Muscle of leg (tissue), 11 donors: ENCODE results near the gene ANXA2. TPM values are rescaled to one million over a fixed set of nuclear protein-coding genes. Genes with fewer than 3 reads are reported as not detected.
"Not testable (repeated sequence)": the region's sequence is repeated elsewhere in the genome, so short reads cannot be mapped to it uniquely, and the experiment has no call there.

Source experiments
- DNase-seq: peaks from one replicate; pipeline ENCODE4 v3.0.0; 2013
- H3K27ac ChIP-seq: one replicate; pipeline ENCODE4 v1.5.1; 2013; ENCODE audit warnings: mild to moderate bottlenecking, low read length, control low read depth
- H3K27me3 ChIP-seq: one replicate; pipeline ENCODE4 v1.6.1; 2013; ENCODE audit warnings: low read length; ENCODE audit not compliant: control insufficient read depth, insufficient read depth
- H3K36me3 ChIP-seq: one replicate; pipeline ENCODE4 v1.6.1; 2013; ENCODE audit warnings: low read length; ENCODE audit not compliant: control insufficient read depth, insufficient read depth
- H3K4me1 ChIP-seq: one replicate; pipeline ENCODE4 v1.6.1; 2013; ENCODE audit warnings: low read length; ENCODE audit not compliant: control insufficient read depth, insufficient read depth
- H3K4me3 ChIP-seq: one replicate; pipeline ENCODE4 v1.5.1; 2013; ENCODE audit warnings: low read length, control low read depth
- H3K9me3 ChIP-seq: replicated peaks from 2 replicates; pipeline ENCODE4 v1.6.1; 2013; ENCODE audit warnings: low read depth, low read length; ENCODE audit not compliant: control insufficient read depth
- WGBS: methylation state at CpG from one replicate; pipeline ENCODE4 v1.1.5; 2013; ENCODE audit warnings: missing lambda C conversion rate; ENCODE audit not compliant: insufficient coverage; 5-methylcytosine and 5-hydroxymethylcytosine counted together
- polyA plus RNA-seq, 8 donors: library from polyadenylated mRNA; unstranded; fragments of 120-200 nt; gene quantifications; one replicate each; pipeline versions ENCODE4 v1.2.1 to v1.2.3, GENCODE V29; 2013; ENCODE audit warnings: inconsistent platforms in 1 of 8, low replicate concordance in 1 of 8; ENCODE audit not compliant: insufficient read length in 8 of 8, insufficient read depth in 1 of 8
- total RNA-seq: library from RNA; stranded (reverse); fragments of 120-200 nt; gene quantifications from one replicate; pipeline ENCODE4 v1.2.4, GENCODE V29; 2013

The ANXA2 gene
- total and polyA plus RNA-seq, 9 donors, result 410 to 789 (median 469) TPM

- Histone ChIP-seq H3K36me3 (no peaks in the 10 kb centered on the region), H3K27ac (no peak overlapping the region), H3K27me3 (no peaks in the 10 kb centered on the region), H3K4me3 (no peak overlapping the region), H3K9me3 (no peaks in the 10 kb centered on the region), H3K4me1 (peaks cover 8% of the 10 kb centered on the region)
- no peak for DNase-seq
- no CpG with 5 or more reads among the region's 3 CpGs for WGBS
Measured at GRCh38 chr15:60338810-60339209, 59.0 kb downstream of the ANXA2 start.

- no peak overlapping the region for H3K27ac ChIP-seq
- WGBS, result no CpG with 5 or more reads among the region's 4 CpGs
Measured at GRCh38 chr15:60337076-60337475, 60.7 kb downstream of the ANXA2 start.

GRCh38 chr15:60335296-60335695 is 62.5 kb downstream of the ANXA2 start:
- not testable (repeated sequence) for H3K27ac ChIP-seq, H3K4me3 ChIP-seq, H3K9me3 ChIP-seq, H3K27me3 ChIP-seq, H3K36me3 ChIP-seq, H3K4me1 ChIP-seq, DNase-seq
- WGBS, result 63% methylated on average over 2 of the region's 4 CpGs

More at GRCh38 chr15:60337076-60337475, 60.7 kb downstream of the ANXA2 start:
- Histone ChIP-seq H3K36me3 (no peaks in the 10 kb centered on the region), H3K4me3 (no peak overlapping the region), H3K4me1 (peaks cover 6% of the 10 kb centered on the region), H3K9me3 (no peaks in the 10 kb centered on the region), H3K27me3 (no peaks in the 10 kb centered on the region)
- DNase-seq, result no peak

GRCh38 chr15:60328852-60329443 is 68.8 kb downstream of the ANXA2 start:
- H3K27ac ChIP-seq, result no peak overlapping the region
- no CpG with 5 or more reads among the region's 7 CpGs for WGBS
- DNase-seq, result no peak
- no peaks in the 10 kb centered on the region for H3K9me3 ChIP-seq
- no peaks in the 10 kb centered on the region for H3K36me3 ChIP-seq
- H3K27me3 ChIP-seq, result peaks cover 22% of the 10 kb centered on the region
- no peak overlapping the region for H3K4me3 ChIP-seq
- H3K4me1 ChIP-seq, result no peaks in the 10 kb centered on the region

GRCh38 chr15:60326824-60327654 is 70.7 kb downstream of the ANXA2 start:
- WGBS, result no CpG with 5 or more reads among the region's 5 CpGs
- peaks cover 35% of the 10 kb centered on the region for H3K27me3 ChIP-seq

GRCh38 chr15:60326343-60326742 is 71.4 kb downstream of the ANXA2 start:
- H3K4me1 ChIP-seq, result no peaks in the 10 kb centered on the region
- no peaks in the 10 kb centered on the region for H3K36me3 ChIP-seq
- DNase-seq, result no peak
- H3K27ac ChIP-seq, result no peak overlapping the region
- H3K9me3 ChIP-seq, result no peaks in the 10 kb centered on the region
- H3K27me3 ChIP-seq, result peaks cover 38% of the 10 kb centered on the region
- no CpG with 5 or more reads among the region's 6 CpGs for WGBS
- H3K4me3 ChIP-seq, result no peak overlapping the region

More at GRCh38 chr15:60326824-60327654, 70.7 kb downstream of the ANXA2 start:
- Histone ChIP-seq H3K4me1 (no peaks in the 10 kb centered on the region), H3K9me3 (no peaks in the 10 kb centered on the region), H3K36me3 (no peaks in the 10 kb centered on the region), H3K27ac (no peak overlapping the region), H3K4me3 (no peak overlapping the region)
- DNase-seq, result peak; percentile 74

- Histone ChIP-seq H3K4me3 (no peak overlapping the region), H3K36me3 (no peaks in the 10 kb centered on the region), H3K9me3 (no peaks in the 10 kb centered on the region), H3K27ac (no peak overlapping the region), H3K27me3 (peaks cover 38% of the 10 kb centered on the region), H3K4me1 (no peaks in the 10 kb centered on the region)
- WGBS, result no CpG with 5 or more reads among the region's 6 CpGs
- DNase-seq, result no peak
Measured at GRCh38 chr15:60325905-60326304, 71.9 kb downstream of the ANXA2 start.

- H3K4me3 ChIP-seq, result no peak overlapping the region
- no peaks in the 10 kb centered on the region for H3K4me1 ChIP-seq
- no peak overlapping the region for H3K27ac ChIP-seq
- H3K9me3 ChIP-seq, result no peaks in the 10 kb centered on the region
- no peak for DNase-seq
- WGBS, result no CpG with 5 or more reads among the region's 10 CpGs
- H3K27me3 ChIP-seq, result peaks cover 42% of the 10 kb centered on the region
- no peaks in the 10 kb centered on the region for H3K36me3 ChIP-seq
Measured at GRCh38 chr15:60324706-60325438, 72.9 kb downstream of the ANXA2 start.

GRCh38 chr15:60323322-60323721 is 74.5 kb downstream of the ANXA2 start:
- Histone ChIP-seq H3K36me3 (no peaks in the 10 kb centered on the region), H3K4me3 (no peak overlapping the region), H3K27ac (no peak overlapping the region), H3K4me1 (no peaks in the 10 kb centered on the region), H3K27me3 (peaks cover 42% of the 10 kb centered on the region), H3K9me3 (no peaks in the 10 kb centered on the region)
- no peak for DNase-seq
- WGBS, result 33% methylated on average over 2 of the region's 5 CpGs

GRCh38 chr15:60320365-60320764 is 77.4 kb downstream of the ANXA2 start:
- Histone ChIP-seq H3K9me3 (no peaks in the 10 kb centered on the region), H3K36me3 (no peaks in the 10 kb centered on the region), H3K4me1 (no peaks in the 10 kb centered on the region), H3K27me3 (peaks cover 31% of the 10 kb centered on the region), H3K4me3 (no peak overlapping the region), H3K27ac (no peak overlapping the region)
- no peak for DNase-seq
- WGBS, result 61% methylated on average over 4 of the region's 4 CpGs
